K562 (cell line): Measurements from ENCODE around the gene ALG11. TPM values are rescaled to one million over a fixed set of nuclear protein-coding genes. Genes with fewer than 3 reads are reported as not detected.

Experiments
- ATAC-seq: fragments of 200-7000 bp; cut with Tn5 transposase; 3 replicates; pipeline ENCODE4 v1.9.1; 2020; ENCODE audit warnings: moderate library complexity
- BruUV-seq: library from RNA; stranded (reverse); fragments of 400-500 nt; replicated peaks from 2 replicates; lab custom pipeline; 2021; lab: Mats Ljungman, UMichigan
- CTCF ChIA-PET: fragments of 300-600 bp; formaldehyde crosslinking; extraction: SDS; loops from one replicate; lab custom pipeline; 2021; ENCODE audit warnings: low intra/inter-chr PET ratio; lab: Yijun Ruan, JAX
- POLR2A ChIA-PET: fragments of 300-600, 350-650 bp; sonication (Branson Sonifier 250); formaldehyde crosslinking; extraction: SDS; loops from one replicate; lab custom pipeline; 2021; ENCODE audit warnings: antibody characterized with exemption, inconsistent platforms; lab: Yijun Ruan, JAX
- DNase-seq, 4 experiments: peaks; one replicate each; pipeline versions ENCODE4 v3.0.0 to v3.0.0-alpha.2; 2011 to 2018; ENCODE audit warnings: low spot score in 3 of 4, mixed read lengths in 3 of 4; ENCODE audit errors: extremely low read depth in 1 of 4
- FAIRE-seq: peaks from 2 replicates; lab custom pipeline; 2011; peaks lifted over from hg19 to GRCh38; lab: Jason Lieb, UNC
- H2AFZ ChIP-seq: 2 replicates; pipeline ENCODE4 v1.6.0; 2011; ENCODE audit warnings: low read depth, low read length, control low read depth, inconsistent platforms
- H3K27ac ChIP-seq: fragments of 200-600 bp; 3 replicates; pipeline ENCODE4 v1.8.0; 2011; ENCODE audit warnings: low read depth, mild to moderate bottlenecking, control low read depth, inconsistent platforms, low read length, moderate library complexity, mixed read lengths; ENCODE audit errors: extremely low read depth
- H3K27me3 ChIP-seq, 2 experiments: fragments of 300-600 bp in 1 of 2; 2 replicates in 1 of 2; 3 replicates in 1 of 2; pipeline versions ENCODE4 v1.6.0 to v1.8.0; 2011; ENCODE audit warnings: inconsistent platforms in 2 of 2, low read length in 2 of 2, mild to moderate bottlenecking in 1 of 2, mixed read lengths in 1 of 2, moderate library complexity in 1 of 2; ENCODE audit not compliant: control insufficient read depth in 2 of 2, insufficient read depth in 2 of 2
- H3K36me3 ChIP-seq: fragments of 300-600 bp; 3 replicates; pipeline ENCODE4 v1.8.0; 2011; ENCODE audit warnings: mild to moderate bottlenecking, low read length, inconsistent platforms; ENCODE audit not compliant: control insufficient read depth, insufficient read depth
- H3K4me1 ChIP-seq, 2 experiments: fragments of 200-600 bp in 1 of 2; replicated peaks in 1 of 2; 2 replicates in 1 of 2; 3 replicates in 1 of 2; pipeline versions ENCODE4 v1.5.1 to v1.8.0; 2011; ENCODE audit warnings: inconsistent platforms in 2 of 2, low read length in 2 of 2, mild to moderate bottlenecking in 1 of 2, mixed read lengths in 1 of 2, moderate library complexity in 1 of 2; ENCODE audit not compliant: control insufficient read depth in 2 of 2, insufficient read depth in 2 of 2
- H3K4me2 ChIP-seq: 2 replicates; pipeline ENCODE4 v1.6.1; 2011; ENCODE audit warnings: low read length, control low read depth, inconsistent platforms, mixed read lengths; ENCODE audit not compliant: insufficient read depth
- H3K4me3 ChIP-seq: fragments of 200-600 bp; sonication (generic), shearing (Covaris generic); 2 replicates; pipeline ENCODE4 v1.5.1; 2016; ENCODE audit warnings: control low read depth, inconsistent platforms
- H3K79me2 ChIP-seq: fragments of 200-600 bp; 3 replicates; pipeline ENCODE4 v1.8.0; 2011; ENCODE audit warnings: low read length, inconsistent platforms; ENCODE audit not compliant: control insufficient read depth, insufficient read depth
- H3K9ac ChIP-seq, 2 experiments: 2 replicates each; pipeline versions ENCODE4 v1.6.0 to v1.6.1; 2011; ENCODE audit warnings: low read depth in 2 of 2, low read length in 2 of 2, control low read depth in 1 of 2, inconsistent platforms in 1 of 2, mild to moderate bottlenecking in 1 of 2, mixed read lengths in 1 of 2; ENCODE audit not compliant: insufficient read depth in 1 of 2
- H3K9me1 ChIP-seq: one replicate; pipeline ENCODE4 v1.6.0; 2011; ENCODE audit warnings: inconsistent platforms, mild to moderate bottlenecking, low read length, moderate library complexity; ENCODE audit not compliant: control insufficient read depth, insufficient read depth
- H3K9me3 ChIP-seq: replicated peaks from 2 replicates; pipeline ENCODE4 v1.5.1; 2011; ENCODE audit warnings: low read depth, low read length, inconsistent platforms; ENCODE audit not compliant: control insufficient read depth, insufficient read depth
- H4K20me1 ChIP-seq: replicated peaks from 2 replicates; pipeline ENCODE4 v1.6.1; 2011; ENCODE audit warnings: low read length, inconsistent platforms, mixed read lengths; ENCODE audit not compliant: control insufficient read depth, insufficient read depth
- DEAF1 ChIP-seq: fragments of 450-650 bp; formaldehyde crosslinking; IDR thresholded peaks from 2 replicates; pipeline ENCODE4 v1.4.0; 2020; ENCODE audit warnings: mild to moderate bottlenecking, moderate library complexity
- NFIC ChIP-seq: fragments of 450-650 bp; IDR thresholded peaks from 2 replicates; pipeline ENCODE4 v1.6.1; 2017; ENCODE audit warnings: mild to moderate bottlenecking, inconsistent platforms
- NFRKB ChIP-seq: fragments of 450-650 bp; IDR thresholded peaks from 2 replicates; pipeline ENCODE4 v1.6.1; 2016; ENCODE audit warnings: low read depth
- PHF20 ChIP-seq: fragments of 450-650 bp; IDR thresholded peaks from 2 replicates; pipeline ENCODE4 v1.6.1; 2018; ENCODE audit not compliant: partially characterized antibody
- RBM39 ChIP-seq: fragments of 200-400 bp; formaldehyde crosslinking; optimal IDR thresholded peaks from 2 replicates; pipeline ENCODE3; 2018; ENCODE audit warnings: low read depth, low read length
- SRF ChIP-seq, 2 experiments: fragments of 250-450, 450-650 bp in 1 of 2; sonication (Bioruptor Pico) in 1 of 2; sonication (generic) in 1 of 2; formaldehyde crosslinking; IDR thresholded peaks; 2 replicates each; pipeline versions ENCODE4 v1.5.0 to v1.5.1; 2020 to 2022; ENCODE audit warnings: mild to moderate bottlenecking in 1 of 2, missing genetic modification reagents in 1 of 2
- ZC3H8 ChIP-seq: fragments of 450-650 bp; IDR thresholded peaks from 2 replicates; pipeline ENCODE4 v1.6.1; 2017
- ZFP36 ChIP-seq: fragments of 150-350 bp; IDR thresholded peaks from 2 replicates; pipeline ENCODE4 v1.6.1; 2018; ENCODE audit warnings: low read length, low read depth; ENCODE audit not compliant: partially characterized antibody
- ZNF232 ChIP-seq: sonication (generic); formaldehyde crosslinking; IDR thresholded peaks from 2 replicates; pipeline ENCODE4 v1.8.0; 2022; ENCODE audit warnings: mild to moderate bottlenecking, missing genetic modification reagents
- ZNF395 ChIP-seq: fragments of 200-800 bp; sonication (Bioruptor generic); IDR thresholded peaks from 2 replicates; pipeline ENCODE4 v1.6.1; 2017; ENCODE audit warnings: missing genetic modification characterization, missing compliant biosample characterization
- WGBS: fragments of 100-300 bp; shearing (Covaris generic); methylation state at CpG from one replicate; pipeline ENCODE4 v1.1.6; 2016; ENCODE audit warnings: low coverage, mixed read lengths; ENCODE audit not compliant: insufficient coverage; ENCODE audit errors: missing lambda C conversion rate; 5-methylcytosine and 5-hydroxymethylcytosine counted together
- in situ Hi-C: fragments of 300-500 bp; cut with MboI; formaldehyde crosslinking; loops from 4 replicates; pipeline ENCODE4 v1.15.0; 2018; ENCODE audit warnings: inconsistent platforms, mixed read lengths
- intact Hi-C: fragments of 100-400 bp; cut with micrococcal nuclease; formaldehyde crosslinking; loops from 2 replicates; pipeline ENCODE4 v1.14.2; 2022
- polyA plus RNA-seq, 8 experiments: library from polyadenylated mRNA; depleted of rRNA in 4 of 8; stranded (reverse) in 5 of 8; unstranded in 3 of 8; fragments of >200 nt; fragmentation: Nextera tagmentation in 2 of 8; fragmentation: Illumina TruSeq in 1 of 8; extraction: Ambion mirVana in 2 of 8; extraction: Trizol in 1 of 8; gene quantifications; 2 replicates each; pipeline versions ENCODE4 v1.2.1 to v1.2.3, GENCODE V29; 2011 to 2014; ENCODE audit warnings: inconsistent platforms in 1 of 8, missing spikeins in 1 of 8
- total RNA-seq, 7 experiments: library from RNA; depleted of rRNA in 6 of 7; stranded (reverse); fragments of >200 nt in 6 of 7; fragmentation: Illumina TruSeq in 2 of 7; extraction: Trizol in 2 of 7; gene quantifications; 2 replicates each; pipeline versions ENCODE4 v1.2.1 to v1.2.3, GENCODE V29; 2011 to 2021; ENCODE audit warnings: low replicate concordance in 1 of 7
- TF ChIP-seq, protein P1 (sequence below): sonication (generic); IDR thresholded peaks from 2 replicates; pipeline ENCODE4 v1.6.1; 2016
- TF ChIP-seq, protein P2 (sequence below), 2 experiments: fragments of 200-800 bp in 1 of 2; sonication (Bioruptor generic) in 1 of 2; sonication (generic) in 1 of 2; formaldehyde crosslinking in 1 of 2; IDR thresholded peaks in 1 of 2; conservative IDR thresholded peaks in 1 of 2; 2 replicates each; pipeline versions ENCODE4 v1.5.0 to v1.6.1; 2016 to 2020; ENCODE audit warnings: missing compliant biosample characterization in 1 of 2, missing genetic modification characterization in 1 of 2, missing genetic modification reagents in 1 of 2

ALG11 gene
- total and polyA plus RNA-seq, 9 of the 15 experiments (the other 6 are each of a cell fraction or from before 2014, with no cell fraction given), result 7.3 to 19.2 (median 16.3) TPM

- TF ChIP-seq, protein P1, sequence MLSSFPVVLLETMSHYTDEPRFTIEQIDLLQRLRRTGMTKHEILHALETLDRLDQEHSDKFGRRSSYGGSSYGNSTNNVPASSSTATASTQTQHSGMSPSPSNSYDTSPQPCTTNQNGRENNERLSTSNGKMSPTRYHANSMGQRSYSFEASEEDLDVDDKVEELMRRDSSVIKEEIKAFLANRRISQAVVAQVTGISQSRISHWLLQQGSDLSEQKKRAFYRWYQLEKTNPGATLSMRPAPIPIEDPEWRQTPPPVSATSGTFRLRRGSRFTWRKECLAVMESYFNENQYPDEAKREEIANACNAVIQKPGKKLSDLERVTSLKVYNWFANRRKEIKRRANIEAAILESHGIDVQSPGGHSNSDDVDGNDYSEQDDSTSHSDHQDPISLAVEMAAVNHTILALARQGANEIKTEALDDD, result peak; percentile 26; the same call in 1 of the 2 replicates
- TF ChIP-seq ZC3H8, result no peak
- TF ChIP-seq ZNF395 (CRISPR knock-in tag), result no peak
- TF ChIP-seq ZFP36, result peak; percentile 24
Measured at GRCh38 chr13:51998723-51999509, 13.3 kb upstream of the ALG11 start (continued).

- in situ Hi-C loops (no loop called here), intact Hi-C loops (loop anchor here (5.0 to 10.0 kb wide), 2 partner anchors 42 to 455 kb away; partner anchors contain the start of genes CKAP2 and VPS36)
- H3K36me3 ChIP-seq, result no peaks in the 10 kb centered on the region; the same call in 1 of the 3 replicates
- H4K20me1 ChIP-seq, result no peaks in the 10 kb centered on the region
- H3K4me2 ChIP-seq, result peak overlapping the region; percentile 69
- peaks cover 41 to 56% of the 10 kb centered on the region in 2 experiments for H3K4me1 ChIP-seq
- CTCF ChIA-PET, result no interaction called here
- no peak for FAIRE-seq
- WGBS, result 44% methylated on average over 10 of the region's 13 CpGs
- peaks cover 82% of the 10 kb centered on the region for H3K79me2 ChIP-seq
- no peak for DNase-seq
- no peaks in the 10 kb centered on the region for H3K9me1 ChIP-seq
- BruUV-seq, result no TSS peak
- no peak for ATAC-seq
- H3K9ac ChIP-seq, result peak overlapping the region; percentile 43 to 81
- H2AFZ ChIP-seq, result 0 out of 2 replicates have a peak overlapping the region, but pooled peaks have one; percentile 65
- H3K27me3 ChIP-seq, result no peaks in the 10 kb centered on the region
- H3K27ac ChIP-seq, result peak overlapping the region; percentile 73
- POLR2A ChIA-PET, result interaction anchor here (1.0 to 1.5 kb wide), 2 partner anchors 13 to 21 kb away, joined by 3 to 7 read pairs; partner anchors contain the start of gene ALG11
- no peak overlapping the region for H3K4me3 ChIP-seq
- H3K9me3 ChIP-seq, result no peaks in the 10 kb centered on the region
- no peak for TF ChIP-seq DEAF1 (CRISPR knock-in tag)
- TF ChIP-seq RBM39, result no peak
- TF ChIP-seq, protein P2, sequence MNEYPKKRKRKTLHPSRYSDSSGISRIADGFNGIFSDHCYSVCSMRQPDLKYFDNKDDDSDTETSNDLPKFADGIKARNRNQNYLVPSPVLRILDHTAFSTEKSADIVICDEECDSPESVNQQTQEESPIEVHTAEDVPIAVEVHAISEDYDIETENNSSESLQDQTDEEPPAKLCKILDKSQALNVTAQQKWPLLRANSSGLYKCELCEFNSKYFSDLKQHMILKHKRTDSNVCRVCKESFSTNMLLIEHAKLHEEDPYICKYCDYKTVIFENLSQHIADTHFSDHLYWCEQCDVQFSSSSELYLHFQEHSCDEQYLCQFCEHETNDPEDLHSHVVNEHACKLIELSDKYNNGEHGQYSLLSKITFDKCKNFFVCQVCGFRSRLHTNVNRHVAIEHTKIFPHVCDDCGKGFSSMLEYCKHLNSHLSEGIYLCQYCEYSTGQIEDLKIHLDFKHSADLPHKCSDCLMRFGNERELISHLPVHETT (CRISPR knock-in tag; conservative IDR thresholded peaks at IDR 0.05 in 1 of 2, IDR thresholded peaks at IDR 0.05 in 1 of 2), result no peak
- no peak for TF ChIP-seq ZNF232
- no peak for TF ChIP-seq ZNF395 (CRISPR knock-in tag)
- TF ChIP-seq SRF (CRISPR knock-in tag; IDR thresholded peaks at IDR 0.05), result no peak
- no peak for TF ChIP-seq NFIC
- TF ChIP-seq NFRKB, result no peak
- TF ChIP-seq PHF20, result no peak
Measured at GRCh38 chr13:51999510-51999911, 12.7 kb upstream of the ALG11 start.
